ENCODE measurements around the gene DCAKD. TPM values are rescaled to one million over a fixed set of nuclear protein-coding genes. Genes with fewer than 3 reads are reported as not detected.

The DCAKD gene
- total RNA-seq, 1 donor from 2014 or later = 50.2 TPM

DNA sequence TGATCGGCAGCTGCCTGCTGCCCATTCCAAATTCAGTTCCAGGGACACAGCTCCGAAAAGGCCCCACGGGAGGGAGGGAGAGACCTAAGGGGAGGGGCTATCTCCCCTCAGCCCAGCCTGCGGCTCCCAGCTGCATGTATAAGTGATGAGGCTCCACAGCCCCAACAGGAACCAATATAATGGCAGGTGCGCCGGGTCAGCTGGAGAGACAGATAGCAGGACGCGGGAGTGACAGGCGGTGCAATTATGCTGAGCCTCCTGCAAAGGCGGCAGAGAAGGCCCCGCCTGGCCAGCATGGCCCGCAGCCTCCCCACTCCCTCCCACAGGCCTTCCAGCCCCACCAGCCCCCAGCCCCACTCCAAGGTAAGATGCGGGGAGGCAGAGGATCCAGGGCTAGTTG is 75.2 kb downstream of the DCAKD start:
- no peak for DNase-seq (ENCODE audit: low read depth)

Other genes starting within 250 kb of the DCAKD start
- 43.2 and 79.9 TPM in 2 replicates for gene GJC1, start 221.3 kb downstream of the DCAKD start, total RNA-seq
- gene HIGD1B, start 203.7 kb downstream of the DCAKD start, total RNA-seq = not detected in 2 replicates
- gene EFTUD2, start 152.2 kb downstream of the DCAKD start, total RNA-seq = 108 and 276 TPM in 2 replicates
- 1.2 and 8.2 TPM in 2 replicates for gene GFAP, start 136.1 kb downstream of the DCAKD start, total RNA-seq
- 0.15 and 0.87 TPM in 2 replicates for gene KIF18B, start 103.9 kb downstream of the DCAKD start, total RNA-seq
- 0.35 and 0.45 TPM in 2 replicates for gene C1QL1, start 83.3 kb downstream of the DCAKD start, total RNA-seq
- 82.5 and 102 TPM in 2 replicates for gene NMT1, start 9.7 kb upstream of the DCAKD start, total RNA-seq
- 26.9 and 98.1 TPM in 2 replicates for gene PLCD3, start 80.9 kb upstream of the DCAKD start, total RNA-seq
- 7.2 and 9.6 TPM in 2 replicates for gene ACBD4, start 84.1 kb upstream of the DCAKD start, total RNA-seq
- 10.8 and 38.0 TPM in 2 replicates for gene HEXIM1, start 96.8 kb upstream of the DCAKD start, total RNA-seq
- 5.6 and 7.3 TPM in 2 replicates for gene HEXIM2, start 110.2 kb upstream of the DCAKD start, total RNA-seq
- gene FMNL1, start 170.3 kb upstream of the DCAKD start, total RNA-seq = 7.5 and 12.1 TPM in 2 replicates
- gene SPATA32, start 210.5 kb upstream of the DCAKD start, total RNA-seq = 0.10 TPM in 1 of 2 replicates, not detected in the other